GM12801 (cell line): ENCODE data around the gene RBCK1.

Experiments used
- CTCF ChIP-seq: IDR thresholded peaks from one replicate; pipeline ENCODE4 v1.5.1; 2011; ENCODE audit warnings: control low read depth; ENCODE audit not compliant: insufficient read length; ENCODE audit errors: extremely low read depth

RBCK1 gene

GRCh38 chr20:366041-366718 lies 41.9 kb upstream of the RBCK1 start:
- TF ChIP-seq CTCF = no peak

- TF ChIP-seq CTCF = no peak
Observed at GRCh38 chr20:366719-367485, 41.2 kb upstream of the RBCK1 start.

GRCh38 chr20:367486-367887 lies 40.6 kb upstream of the RBCK1 start:
- TF ChIP-seq CTCF = no peak

GRCh38 chr20:368915-369314 lies 39.2 kb upstream of the RBCK1 start:
- TF ChIP-seq CTCF = no peak

GRCh38 chr20:370151-370600 lies 37.9 kb upstream of the RBCK1 start:
- no peak for TF ChIP-seq CTCF

- no peak for TF ChIP-seq CTCF
Observed at GRCh38 chr20:370977-371754, 36.9 kb upstream of the RBCK1 start.
